Ureter (tissue), 1 donor: ENCODE data around the gene SLC39A11. TPM values are rescaled to one million over a fixed set of nuclear protein-coding genes. Genes with fewer than 3 reads are reported as not detected.
"Not testable (repeated sequence)": the region's sequence is repeated elsewhere in the genome, so short reads cannot be mapped to it uniquely, and the experiment has no call there.

ENCODE experiments used
- DNase-seq: peaks from one replicate; pipeline ENCODE4 v3.0.0-alpha.2; 2020; ENCODE audit warnings: low spot score
- total RNA-seq: library from RNA; stranded (reverse); gene quantifications from one replicate; pipeline ENCODE4 v1.2.4, GENCODE V29; 2023
- donor health status: DM: yes; HTN: yes; CAD: no.

Gene SLC39A11
- total RNA-seq, 1 donor from 2014 or later, result 60.3 TPM

- no peak for DNase-seq
These were observed 306.3 kb downstream of the SLC39A11 start for GRCh38 chr17:72786209-72786608.

DNA sequence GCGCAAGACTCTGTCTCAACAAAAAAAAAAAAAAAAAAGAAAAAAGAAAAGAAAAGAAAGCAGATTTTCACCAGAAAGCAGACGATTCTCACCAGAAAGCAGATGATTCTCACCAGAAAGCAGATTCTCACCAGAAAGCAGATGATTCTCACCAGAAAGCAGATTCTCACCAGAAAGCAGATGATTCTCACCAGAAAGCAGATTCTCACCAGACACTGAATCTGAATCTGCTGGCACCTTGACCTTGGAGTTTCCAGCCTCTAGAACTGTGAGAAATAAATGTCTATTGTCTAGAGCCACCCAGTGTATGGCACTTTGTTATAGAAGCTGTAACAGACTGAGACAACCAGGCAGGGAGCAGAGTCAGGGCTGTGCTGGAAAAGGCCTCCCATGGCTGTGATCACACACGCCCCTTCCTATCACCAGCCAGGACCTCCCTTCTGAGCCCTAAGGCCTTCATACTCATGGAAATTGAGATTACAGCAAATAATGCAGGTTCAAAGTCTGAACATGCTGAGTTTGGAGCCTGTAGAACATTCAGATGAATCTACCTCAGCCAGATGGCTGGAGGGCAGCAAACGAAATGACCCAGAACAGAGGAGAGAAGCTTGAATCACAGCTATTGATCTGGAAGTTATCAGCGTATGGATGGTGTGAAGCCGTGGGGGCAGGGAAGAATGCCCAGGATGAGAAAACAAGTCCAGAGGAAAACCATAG lies 309.3 kb downstream of the SLC39A11 start:
- no peak for DNase-seq

DNA sequence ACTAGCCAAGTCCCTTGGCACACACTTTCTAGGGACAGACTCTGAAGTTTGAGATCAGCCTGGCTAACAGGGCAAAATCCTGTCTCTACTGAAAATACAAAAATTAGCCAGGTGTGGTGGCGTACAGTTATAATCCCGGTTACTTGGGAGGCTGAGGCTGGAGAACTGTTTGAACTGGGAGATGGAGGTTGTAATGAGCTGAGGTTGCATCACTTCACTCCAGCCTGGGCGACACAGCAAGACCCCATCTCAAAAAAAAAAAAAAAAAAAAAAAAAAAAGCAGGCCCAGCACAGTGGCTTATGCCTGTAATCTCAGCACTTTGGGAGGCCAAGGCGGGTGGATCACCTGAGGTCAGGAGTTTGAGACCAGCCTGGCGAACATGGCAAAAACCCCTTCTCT lies 310.1 kb downstream of the SLC39A11 start:
- DNase-seq, result not testable (repeated sequence)

DNA sequence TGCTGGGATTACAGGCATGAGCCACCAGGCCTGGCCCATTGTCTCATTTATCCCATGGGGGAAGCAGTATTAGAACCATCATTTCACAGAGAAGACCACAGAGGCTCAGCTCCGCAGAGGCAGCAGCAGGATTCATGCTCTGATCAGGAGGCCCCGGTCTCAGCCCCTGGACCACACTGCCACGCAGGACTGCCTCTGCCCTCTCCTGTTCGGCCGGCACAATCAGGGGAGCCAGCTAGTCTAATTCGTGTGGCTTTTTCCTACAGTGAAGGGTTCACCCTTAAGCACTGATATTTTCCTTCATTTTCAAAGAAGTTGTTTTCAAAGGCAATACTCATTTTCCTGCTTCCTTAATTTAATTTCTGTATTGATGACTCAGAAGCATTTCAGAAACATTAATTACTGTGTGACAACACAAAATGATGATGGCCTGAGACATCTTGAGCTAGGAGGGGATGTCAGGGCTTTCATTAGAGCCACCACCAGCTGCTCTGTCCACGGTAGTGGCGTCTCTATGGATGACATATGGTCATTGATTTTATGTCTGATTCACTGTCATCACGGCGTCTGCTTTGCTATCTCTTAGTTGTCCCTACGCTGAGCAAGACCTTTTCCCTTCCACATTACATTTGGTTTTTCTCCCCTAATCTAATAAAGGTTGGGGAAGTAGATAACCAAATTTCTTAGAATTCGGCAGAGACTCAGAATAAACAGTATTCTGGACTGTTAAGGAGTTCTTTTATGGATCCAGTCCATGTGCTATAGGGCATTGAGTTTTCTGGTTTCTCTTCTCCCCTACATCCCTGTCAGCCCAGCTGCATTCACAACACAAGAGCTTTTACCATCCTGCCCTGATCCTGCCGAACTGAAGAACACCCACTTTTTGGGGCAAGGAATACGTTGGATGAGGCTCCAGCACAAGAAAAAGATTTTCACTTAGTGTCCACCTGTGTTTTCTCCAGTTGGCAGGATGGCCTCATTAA lies 314.0 kb downstream of the SLC39A11 start:
- no peak for DNase-seq

DNA sequence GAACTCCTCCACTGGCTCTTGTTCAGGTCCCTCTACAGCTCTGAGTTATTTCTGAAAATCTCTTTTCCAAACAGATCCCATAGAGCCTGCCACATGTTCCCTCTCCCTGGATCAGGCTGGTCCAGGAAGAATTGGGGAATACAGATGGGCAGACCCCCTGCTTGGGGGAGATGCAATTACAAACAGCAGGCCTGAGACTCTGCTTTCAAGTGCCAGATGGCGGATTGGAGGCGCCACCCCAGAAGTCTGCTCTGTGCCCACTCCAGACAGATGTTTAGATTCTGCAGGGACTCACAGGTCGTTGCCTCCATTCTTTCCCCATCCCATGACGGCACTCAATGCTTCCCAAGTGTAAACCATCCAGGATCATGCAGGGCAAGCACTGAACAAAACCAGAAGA lies 316.6 kb downstream of the SLC39A11 start:
- DNase-seq, result no peak

GRCh38 chr17:72775237-72775636 lies 317.3 kb downstream of the SLC39A11 start:
- DNase-seq, result no peak

- DNase-seq, result no peak
These were observed 318.3 kb downstream of the SLC39A11 start for GRCh38 chr17:72774236-72774635.

DNA sequence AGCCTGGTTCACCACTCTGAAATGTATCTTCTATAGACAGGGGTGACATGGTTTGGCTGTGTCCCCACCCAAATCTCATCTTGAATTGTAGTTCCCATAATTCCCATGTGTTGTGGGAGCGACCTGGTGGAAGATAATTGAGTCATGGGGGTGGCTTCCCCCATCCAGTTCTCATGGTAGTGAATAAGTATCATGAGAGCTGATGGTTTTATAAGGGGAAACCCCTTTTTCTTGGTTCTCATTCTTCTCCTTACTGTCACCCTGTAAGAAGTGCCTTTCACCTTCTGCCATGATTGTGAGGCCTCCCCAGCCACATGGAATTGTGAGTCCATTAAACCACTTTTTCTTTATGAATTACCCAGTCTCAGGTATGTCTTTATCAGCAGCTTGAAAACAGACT lies 319.3 kb downstream of the SLC39A11 start:
- DNase-seq, result not testable (repeated sequence)

- no peak for DNase-seq
These were observed 320.1 kb downstream of the SLC39A11 start for GRCh38 chr17:72772331-72772821.

DNA sequence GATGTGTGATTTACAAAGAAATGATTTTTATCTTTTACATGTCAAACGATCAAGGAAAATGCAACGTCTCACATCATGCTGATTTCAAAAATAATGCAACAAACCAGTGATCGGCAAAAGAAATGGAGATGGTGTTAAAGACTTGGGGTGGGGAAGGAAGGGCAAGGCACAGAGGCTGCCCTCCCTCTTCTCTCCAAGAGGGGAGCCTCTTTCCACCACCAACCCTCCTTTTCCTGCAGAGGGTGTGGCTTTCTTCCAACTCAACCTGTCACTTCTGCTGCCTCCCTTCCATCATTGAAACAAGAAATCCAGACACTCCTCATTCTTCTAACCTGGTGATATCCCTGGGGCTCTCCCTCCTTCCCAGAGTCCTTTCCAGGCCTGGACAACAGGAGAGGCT lies 320.8 kb downstream of the SLC39A11 start:
- no peak for DNase-seq

- DNase-seq, result no peak
These were observed 325.6 kb downstream of the SLC39A11 start for GRCh38 chr17:72766761-72767356.

DNA sequence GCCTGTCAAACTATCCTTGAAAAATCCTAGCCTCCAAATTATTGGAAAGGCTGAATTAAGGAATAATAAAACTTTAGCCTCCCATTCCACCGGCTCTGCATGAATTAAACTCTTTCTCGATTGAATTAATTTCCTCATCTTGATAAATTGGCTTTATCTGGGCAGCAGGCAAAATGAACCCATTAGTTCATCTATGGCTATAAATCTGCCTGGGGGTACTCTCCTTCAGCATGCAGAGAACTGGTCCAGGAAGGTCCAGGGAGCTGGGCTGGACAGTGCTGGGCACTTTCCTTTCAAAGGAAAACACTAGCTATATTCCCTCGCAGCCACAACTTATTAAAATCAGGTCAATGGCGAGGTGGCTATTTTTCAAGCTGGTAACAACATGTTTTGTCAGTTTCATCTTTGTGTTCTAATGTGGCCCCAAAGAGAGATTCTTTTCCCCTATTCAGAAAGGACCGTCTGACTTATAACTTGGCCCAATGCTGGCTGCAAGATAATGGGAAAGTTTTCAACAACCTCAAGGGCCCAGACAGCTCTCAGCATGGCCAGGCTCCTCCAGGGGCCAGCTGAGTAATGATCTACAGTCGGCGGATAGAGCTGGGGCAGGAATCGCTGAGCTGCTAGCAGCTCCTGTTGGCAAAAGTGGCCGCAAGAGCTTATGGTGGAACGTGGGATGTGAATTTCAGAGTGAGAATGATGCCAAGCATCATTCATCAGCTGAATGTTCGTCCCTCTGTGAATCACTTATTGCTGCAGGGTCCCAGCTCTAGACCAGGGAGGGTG lies 326.9 kb downstream of the SLC39A11 start:
- no peak for DNase-seq

DNA sequence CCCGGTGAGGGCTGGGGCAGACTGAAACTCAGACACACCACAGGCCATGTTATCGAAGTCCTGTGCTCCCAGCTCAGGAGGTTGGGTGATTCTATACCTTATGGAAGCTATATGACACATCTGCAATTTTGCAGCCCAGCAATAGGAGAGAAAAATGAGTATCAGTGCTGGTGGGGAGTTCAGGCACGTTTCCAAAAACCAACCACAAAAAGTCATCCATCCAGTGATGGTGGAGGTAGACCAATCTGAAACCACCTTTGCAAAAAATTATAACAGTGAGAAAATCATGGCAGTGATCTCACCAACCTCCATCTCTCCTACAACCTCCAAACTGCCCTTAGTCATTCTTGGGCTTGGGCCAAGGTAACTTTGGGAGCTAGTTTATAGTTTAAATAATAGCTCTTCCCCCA lies 327.9 kb downstream of the SLC39A11 start:
- no peak for DNase-seq

DNA sequence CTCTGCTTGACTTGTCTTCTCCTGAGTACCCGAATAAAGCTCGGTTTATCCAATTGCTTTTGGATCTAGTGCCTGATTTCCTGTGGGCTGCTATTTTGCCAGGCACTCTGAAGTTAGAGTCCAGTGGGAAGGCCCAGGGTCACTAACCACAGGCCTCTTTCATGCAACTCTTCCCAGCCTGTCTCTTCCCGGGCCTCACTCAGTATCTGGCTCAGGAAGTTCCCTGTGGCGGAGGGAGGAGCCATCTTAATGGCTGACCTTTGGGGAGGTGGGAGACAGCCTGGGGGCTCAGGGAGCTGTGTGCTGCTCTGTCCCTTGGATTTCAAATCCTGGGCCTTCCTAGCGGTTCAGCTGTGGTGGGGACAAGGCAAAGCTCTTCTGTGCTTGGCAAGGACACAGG lies 328.5 kb downstream of the SLC39A11 start:
- DNase-seq, result no peak

GRCh38 chr17:72761893-72762575 lies 330.5 kb downstream of the SLC39A11 start:
- not testable (repeated sequence) for DNase-seq

- no peak for DNase-seq
These were observed 331.1 kb downstream of the SLC39A11 start for GRCh38 chr17:72761431-72761830.

DNA sequence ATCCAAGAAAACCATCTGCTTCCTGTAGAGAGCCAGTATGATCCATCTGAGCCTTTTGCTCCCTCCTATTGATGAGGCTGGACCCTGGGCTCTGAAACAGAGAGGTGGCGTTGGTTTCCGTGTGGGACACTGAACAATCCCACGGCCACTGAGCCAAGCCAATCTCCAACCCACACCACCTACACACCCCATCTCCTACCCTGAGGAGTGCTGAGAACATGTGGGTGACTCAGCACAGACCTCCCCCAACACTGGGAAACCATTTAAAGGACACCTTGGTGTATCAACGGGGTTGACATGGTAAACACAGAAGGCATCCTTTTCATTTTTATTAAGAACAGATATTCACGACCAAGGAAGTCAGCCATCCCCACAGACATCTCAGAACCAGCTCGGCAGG lies 332.1 kb downstream of the SLC39A11 start:
- DNase-seq, result no peak

- DNase-seq, result no peak
These were observed 333.2 kb downstream of the SLC39A11 start for GRCh38 chr17:72759301-72759700.

- no peak for DNase-seq
These were observed 336.2 kb downstream of the SLC39A11 start for GRCh38 chr17:72756256-72756655.

DNA sequence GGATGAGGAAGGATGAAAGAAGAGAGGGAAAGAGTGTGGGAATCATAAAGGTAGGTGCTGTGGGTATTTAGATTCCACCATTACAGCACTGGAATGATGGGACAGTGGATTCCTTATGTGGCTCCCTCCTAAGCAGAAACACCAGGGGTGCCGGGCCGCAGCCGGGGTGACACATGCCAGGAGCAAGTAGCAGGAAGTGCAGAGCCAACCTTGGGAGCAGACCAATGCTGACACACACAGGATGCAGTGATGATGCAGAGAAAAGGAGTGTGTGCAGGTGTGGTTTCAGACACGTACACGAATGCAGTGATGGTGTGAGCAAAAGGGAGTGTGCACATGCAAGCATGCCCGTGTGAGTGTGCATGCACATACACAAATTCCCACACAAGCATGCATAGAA lies 338.0 kb downstream of the SLC39A11 start:
- DNase-seq, result no peak

GRCh38 chr17:72751746-72752145 lies 340.7 kb downstream of the SLC39A11 start:
- no peak for DNase-seq
